ENCODE results near the gene KLHL28. TPM values are rescaled to one million over a fixed set of nuclear protein-coding genes. Genes with fewer than 3 reads are reported as not detected.

KLHL28 gene
- polyA plus RNA-seq, 2 of the 4 experiments (the other 2 are of a cell fraction), result 3.4 to 8.3 TPM

DNA sequence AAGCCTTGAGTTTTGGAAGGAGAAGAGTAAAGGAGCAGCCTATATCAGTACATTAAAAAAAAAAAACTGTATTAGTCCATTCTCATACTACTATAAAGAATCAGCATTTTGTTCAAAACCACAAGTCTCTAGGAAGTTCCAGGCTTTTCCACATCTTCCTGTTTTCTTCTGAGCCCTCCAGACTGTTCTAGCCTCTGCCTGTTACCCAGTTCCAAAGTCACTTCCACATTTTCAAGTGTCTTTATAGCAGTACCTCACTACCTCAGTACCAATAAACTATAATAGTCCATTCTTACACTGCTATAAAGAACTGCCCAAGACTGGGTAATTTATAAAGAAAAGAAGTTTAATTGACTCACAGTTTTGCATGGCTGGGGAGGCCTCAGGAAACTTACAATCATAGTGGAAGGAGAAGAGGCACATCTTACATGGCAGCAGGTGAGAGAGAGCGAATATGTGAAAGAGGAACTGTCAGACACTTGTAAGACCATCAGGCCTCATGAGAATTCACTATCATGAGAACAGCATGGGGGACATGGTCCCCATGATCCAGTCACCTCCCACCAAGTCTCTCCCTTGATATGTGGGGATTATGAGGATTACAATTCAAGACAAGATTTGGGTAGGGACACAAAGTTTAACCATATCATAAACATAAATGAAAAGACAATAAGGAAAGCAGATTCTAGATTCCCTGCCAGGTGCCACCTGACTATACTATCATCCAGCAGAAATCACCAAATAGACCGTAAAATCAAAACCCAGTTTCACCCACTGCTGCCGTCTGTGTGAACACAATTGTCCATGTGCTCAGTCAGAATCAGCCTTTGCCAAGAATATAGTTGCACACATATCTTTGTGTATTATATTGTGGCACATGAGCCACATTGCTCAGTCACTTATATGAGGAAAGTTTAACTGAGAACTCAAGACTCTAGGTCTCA, 28.0 kb upstream of the KLHL28 start:
- CTCF ChIA-PET, result interaction anchor here (0.6 kb wide), 1 partner anchor 263 kb away, joined by 3 read pairs; no protein-coding TSS in a partner anchor
- 86% methylated on average over 3 of the region's 3 CpGs for WGBS (ENCODE audit: missing lambda C conversion rate)
- no peak for FAIRE-seq
- H3K4me2 ChIP-seq, result no peak overlapping the region
- POLR2A ChIA-PET, result interaction anchor here (1.1 kb wide), 1 partner anchor 28 kb away, joined by 3 read pairs; the partner anchor contains the start of genes KLHL28 and TOGARAM1
- TF ChIP-seq SMC3 (IDR thresholded peaks at IDR 0.05) (no peak), KDM1A (IDR thresholded peaks at IDR 0.05; ENCODE audit: low read depth) (no peak), RAD21 (conservative IDR thresholded peaks at IDR 0.05 in 1 of 2, IDR thresholded peaks at IDR 0.05 in 1 of 2) (no peak), SREBF2 (IDR thresholded peaks at IDR 0.05) (no peak), ZSCAN20 (CRISPR knock-in tag; IDR thresholded peaks at IDR 0.05) (no peak)
- no peak for DNase-seq (ENCODE audit: low read depth in 1 of 2, low spot score in 1 of 2)
- no peaks in the 10 kb centered on the region for H3K9me3 ChIP-seq
- peaks cover 33% of the 10 kb centered on the region for H3K4me1 ChIP-seq
- no peak overlapping the region for H3K27ac ChIP-seq
- no peak; a peak in 1 of 6 replicates for ATAC-seq
- no peak overlapping the region for H3K4me3 ChIP-seq

DNA sequence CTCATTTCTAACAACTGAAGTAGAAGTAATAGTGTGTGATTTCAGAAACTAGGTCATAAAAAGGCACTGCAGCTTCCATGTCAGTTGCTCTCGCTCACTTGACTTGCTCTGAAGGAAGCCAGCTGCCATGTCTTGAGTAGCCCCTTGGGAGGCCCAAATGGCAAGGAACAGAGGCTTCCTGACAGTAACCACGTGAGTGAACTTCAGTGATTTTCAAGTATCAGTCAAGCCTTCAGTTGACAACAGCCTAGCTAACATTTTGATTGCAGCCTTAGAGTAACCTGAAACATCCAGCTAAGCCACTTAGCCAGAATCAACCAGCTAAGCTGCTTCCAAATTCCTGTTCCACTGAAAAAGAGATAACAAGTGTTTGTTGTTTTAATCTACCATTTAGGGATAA, 26.9 kb upstream of the KLHL28 start:
- TF ChIP-seq, protein P1, sequence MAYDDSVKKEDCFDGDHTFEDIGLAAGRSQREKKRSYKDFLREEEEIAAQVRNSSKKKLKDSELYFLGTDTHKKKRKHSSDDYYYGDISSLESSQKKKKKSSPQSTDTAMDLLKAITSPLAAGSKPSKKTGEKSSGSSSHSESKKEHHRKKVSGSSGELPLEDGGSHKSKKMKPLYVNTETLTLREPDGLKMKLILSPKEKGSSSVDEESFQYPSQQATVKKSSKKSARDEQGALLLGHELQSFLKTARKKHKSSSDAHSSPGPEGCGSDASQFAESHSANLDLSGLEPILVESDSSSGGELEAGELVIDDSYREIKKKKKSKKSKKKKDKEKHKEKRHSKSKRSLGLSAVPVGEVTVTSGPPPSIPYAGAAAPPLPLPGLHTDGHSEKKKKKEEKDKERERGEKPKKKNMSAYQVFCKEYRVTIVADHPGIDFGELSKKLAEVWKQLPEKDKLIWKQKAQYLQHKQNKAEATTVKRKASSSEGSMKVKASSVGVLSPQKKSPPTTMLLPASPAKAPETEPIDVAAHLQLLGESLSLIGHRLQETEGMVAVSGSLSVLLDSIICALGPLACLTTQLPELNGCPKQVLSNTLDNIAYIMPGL (CRISPR knock-in tag; IDR thresholded peaks at IDR 0.05; ENCODE audit: borderline replicate concordance), result no peak
- TF ChIP-seq, protein P2, sequence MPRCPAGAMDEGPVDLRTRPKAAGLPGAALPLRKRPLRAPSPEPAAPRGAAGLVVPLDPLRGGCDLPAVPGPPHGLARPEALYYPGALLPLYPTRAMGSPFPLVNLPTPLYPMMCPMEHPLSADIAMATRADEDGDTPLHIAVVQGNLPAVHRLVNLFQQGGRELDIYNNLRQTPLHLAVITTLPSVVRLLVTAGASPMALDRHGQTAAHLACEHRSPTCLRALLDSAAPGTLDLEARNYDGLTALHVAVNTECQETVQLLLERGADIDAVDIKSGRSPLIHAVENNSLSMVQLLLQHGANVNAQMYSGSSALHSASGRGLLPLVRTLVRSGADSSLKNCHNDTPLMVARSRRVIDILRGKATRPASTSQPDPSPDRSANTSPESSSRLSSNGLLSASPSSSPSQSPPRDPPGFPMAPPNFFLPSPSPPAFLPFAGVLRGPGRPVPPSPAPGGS (IDR thresholded peaks at IDR 0.05), result no peak
- TF ChIP-seq FOSL2 (IDR thresholded peaks at IDR 0.05) (no peak), FOSL2 (CRISPR knock-in tag; IDR thresholded peaks at IDR 0.05) (no peak), GATA3 (IDR thresholded peaks at IDR 0.05; ENCODE audit: borderline replicate concordance) (no peak), ESRRA (IDR thresholded peaks at IDR 0.05; ENCODE audit: borderline replicate concordance, low read length) (no peak), POLR2AphosphoS2 (conservative IDR thresholded peaks at IDR 0.05; ENCODE audit: low read length) (no peak)
- no peak overlapping the region for H3K4me3 ChIP-seq
- ATAC-seq (no peak), FAIRE-seq (no peak), DNase-seq (ENCODE audit: low read depth in 1 of 2, low spot score in 1 of 2) (no peak)
- peaks cover 27% of the 10 kb centered on the region; the same call in 2 of the 3 replicates for H3K4me1 ChIP-seq
- H3K9me3 ChIP-seq, result no peaks in the 10 kb centered on the region
- ChIA-PET CTCF (no interaction called here), POLR2A (interaction anchor here (1.1 kb wide), 1 partner anchor 27 kb away, joined by 3 read pairs; the partner anchor contains the start of genes KLHL28 and TOGARAM1)
- H3K27ac ChIP-seq, result no peak overlapping the region
- no peak overlapping the region for H3K4me2 ChIP-seq
- 76% methylated on average over 2 of the region's 2 CpGs for WGBS (ENCODE audit: missing lambda C conversion rate)

DNA sequence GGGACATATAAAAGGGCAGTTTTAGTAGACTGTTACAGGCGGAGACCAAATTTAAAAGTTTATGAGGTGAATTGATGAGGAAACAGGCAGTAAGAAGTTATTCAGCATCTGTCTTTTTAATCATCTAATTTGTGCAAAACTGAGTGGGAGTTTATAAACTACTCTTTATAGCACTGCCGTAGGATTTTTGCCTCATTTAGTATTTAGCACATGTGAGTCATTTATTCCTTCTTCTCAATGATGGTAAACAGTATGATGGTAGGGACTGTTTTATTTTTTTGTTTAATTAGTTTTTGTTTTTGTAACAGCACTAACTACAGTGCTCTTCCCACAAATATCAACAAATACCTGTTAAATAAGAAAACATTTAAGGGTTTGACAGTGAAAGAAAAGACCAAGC, 20.8 kb upstream of the KLHL28 start:
- POLR2A ChIA-PET, result no interaction called here
- DNase-seq (ENCODE audit: low read depth in 1 of 2, low spot score in 1 of 2) (no peak), ATAC-seq (no peak), FAIRE-seq (no peak)
- H3K4me2 ChIP-seq, result no peak overlapping the region
- no peak overlapping the region for H3K27ac ChIP-seq
- H3K4me1 ChIP-seq, result no peaks in the 10 kb centered on the region
- CTCF ChIA-PET, result no interaction called here
- WGBS (ENCODE audit: missing lambda C conversion rate), result 97% methylated on average over 2 of the region's 2 CpGs
- H3K4me3 ChIP-seq, result no peak overlapping the region
- TF ChIP-seq, protein P3, sequence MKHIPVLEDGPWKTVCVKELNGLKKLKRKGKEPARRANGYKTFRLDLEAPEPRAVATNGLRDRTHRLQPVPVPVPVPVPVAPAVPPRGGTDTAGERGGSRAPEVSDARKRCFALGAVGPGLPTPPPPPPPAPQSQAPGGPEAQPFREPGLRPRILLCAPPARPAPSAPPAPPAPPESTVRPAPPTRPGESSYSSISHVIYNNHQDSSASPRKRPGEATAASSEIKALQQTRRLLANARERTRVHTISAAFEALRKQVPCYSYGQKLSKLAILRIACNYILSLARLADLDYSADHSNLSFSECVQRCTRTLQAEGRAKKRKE (CRISPR knock-in tag; IDR thresholded peaks at IDR 0.05; ENCODE audit: low read depth), result no peak
- TF ChIP-seq CEBPB (IDR thresholded peaks at IDR 0.05), result no peak
- H3K9me3 ChIP-seq, result no peaks in the 10 kb centered on the region

DNA sequence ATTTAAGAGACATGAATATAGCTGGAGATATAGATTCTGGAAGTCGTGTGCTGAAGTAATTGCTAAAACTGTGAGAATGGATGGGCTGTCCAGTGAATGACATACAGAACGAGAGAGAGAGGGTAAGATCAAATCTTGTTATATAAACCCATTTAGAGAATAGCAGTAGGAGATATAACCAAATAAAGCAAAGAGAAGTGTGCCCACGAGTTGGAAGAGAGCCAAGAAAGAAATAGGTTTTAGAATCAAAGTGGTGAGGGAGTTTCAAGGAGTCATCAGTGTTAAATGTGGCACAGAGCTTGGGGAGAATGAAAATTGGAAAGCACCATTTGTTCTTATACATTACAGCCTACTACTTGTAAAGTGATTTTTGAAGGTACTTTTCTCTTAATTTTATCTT, 19.5 kb upstream of the KLHL28 start:
- DNase-seq (ENCODE audit: low read depth in 1 of 2, low spot score in 1 of 2) (no peak), ATAC-seq (no peak), FAIRE-seq (no peak)
- Histone ChIP-seq H3K4me2 (no peak overlapping the region), H3K9me3 (no peaks in the 10 kb centered on the region), H3K27ac (no peak overlapping the region), H3K4me1 (no peaks in the 10 kb centered on the region), H3K4me3 (no peak overlapping the region)
- CTCF ChIA-PET, result no interaction called here
- POLR2A ChIA-PET, result no interaction called here
- 58% methylated on average over 3 of the region's 3 CpGs for WGBS (ENCODE audit: missing lambda C conversion rate)
- TF ChIP-seq BHLHE40 (IDR thresholded peaks at IDR 0.05; ENCODE audit: low read depth, low read length) (no peak), MAFK (IDR thresholded peaks at IDR 0.05; ENCODE audit: partially characterized antibody) (no peak), FOSL2 (IDR thresholded peaks at IDR 0.05) (no peak), FOSL2 (CRISPR knock-in tag; IDR thresholded peaks at IDR 0.05) (no peak), SREBF2 (IDR thresholded peaks at IDR 0.05) (no peak), RARB (CRISPR knock-in tag; IDR thresholded peaks at IDR 0.05) (no peak), FOSB (CRISPR knock-in tag; IDR thresholded peaks at IDR 0.05) (no peak)
- TF ChIP-seq, protein P4, sequence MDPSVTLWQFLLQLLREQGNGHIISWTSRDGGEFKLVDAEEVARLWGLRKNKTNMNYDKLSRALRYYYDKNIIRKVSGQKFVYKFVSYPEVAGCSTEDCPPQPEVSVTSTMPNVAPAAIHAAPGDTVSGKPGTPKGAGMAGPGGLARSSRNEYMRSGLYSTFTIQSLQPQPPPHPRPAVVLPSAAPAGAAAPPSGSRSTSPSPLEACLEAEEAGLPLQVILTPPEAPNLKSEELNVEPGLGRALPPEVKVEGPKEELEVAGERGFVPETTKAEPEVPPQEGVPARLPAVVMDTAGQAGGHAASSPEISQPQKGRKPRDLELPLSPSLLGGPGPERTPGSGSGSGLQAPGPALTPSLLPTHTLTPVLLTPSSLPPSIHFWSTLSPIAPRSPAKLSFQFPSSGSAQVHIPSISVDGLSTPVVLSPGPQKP (IDR thresholded peaks at IDR 0.05; ENCODE audit: low read depth, low read length), result no peak
- TF ChIP-seq, protein P5, sequence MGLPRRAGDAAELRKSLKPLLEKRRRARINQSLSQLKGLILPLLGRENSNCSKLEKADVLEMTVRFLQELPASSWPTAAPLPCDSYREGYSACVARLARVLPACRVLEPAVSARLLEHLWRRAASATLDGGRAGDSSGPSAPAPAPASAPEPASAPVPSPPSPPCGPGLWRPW (IDR thresholded peaks at IDR 0.05), result no peak
- TF ChIP-seq, protein P6, sequence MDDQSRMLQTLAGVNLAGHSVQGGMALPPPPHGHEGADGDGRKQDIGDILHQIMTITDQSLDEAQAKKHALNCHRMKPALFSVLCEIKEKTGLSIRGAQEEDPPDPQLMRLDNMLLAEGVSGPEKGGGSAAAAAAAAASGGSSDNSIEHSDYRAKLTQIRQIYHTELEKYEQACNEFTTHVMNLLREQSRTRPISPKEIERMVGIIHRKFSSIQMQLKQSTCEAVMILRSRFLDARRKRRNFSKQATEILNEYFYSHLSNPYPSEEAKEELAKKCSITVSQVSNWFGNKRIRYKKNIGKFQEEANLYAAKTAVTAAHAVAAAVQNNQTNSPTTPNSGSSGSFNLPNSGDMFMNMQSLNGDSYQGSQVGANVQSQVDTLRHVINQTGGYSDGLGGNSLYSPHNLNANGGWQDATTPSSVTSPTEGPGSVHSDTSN (IDR thresholded peaks at IDR 0.05), result no peak
- TF ChIP-seq, protein P7, sequence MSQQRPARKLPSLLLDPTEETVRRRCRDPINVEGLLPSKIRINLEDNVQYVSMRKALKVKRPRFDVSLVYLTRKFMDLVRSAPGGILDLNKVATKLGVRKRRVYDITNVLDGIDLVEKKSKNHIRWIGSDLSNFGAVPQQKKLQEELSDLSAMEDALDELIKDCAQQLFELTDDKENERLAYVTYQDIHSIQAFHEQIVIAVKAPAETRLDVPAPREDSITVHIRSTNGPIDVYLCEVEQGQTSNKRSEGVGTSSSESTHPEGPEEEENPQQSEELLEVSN (IDR thresholded peaks at IDR 0.05; ENCODE audit: borderline replicate concordance, low read depth), result no peak

All from A549 (cell line).